GM12878 (cell line): ENCODE data around the gene ADGRB2. TPM values are rescaled to one million over a fixed set of nuclear protein-coding genes. Genes with fewer than 3 reads are reported as not detected.

Experiments used
- ATAC-seq: fragments of 200-7000 bp; cut with Tn5 transposase; 3 replicates; pipeline ENCODE4 v1.9.1; 2020; ENCODE audit warnings: mild to moderate bottlenecking, moderate library complexity
- BruUV-seq: library from RNA; stranded (reverse); fragments of 400-500 nt; replicated peaks from 2 replicates; lab custom pipeline; 2021; lab: Mats Ljungman, UMichigan
- CTCF ChIA-PET: fragments of 300-600 bp; sonication (Branson Sonifier 250); formaldehyde crosslinking; extraction: SDS; loops from one replicate; lab custom pipeline; 2021; ENCODE audit warnings: inconsistent platforms; lab: Yijun Ruan, JAX
- POLR2A ChIA-PET: fragments of 350-600 bp; formaldehyde crosslinking; extraction: SDS; loops from one replicate; lab custom pipeline; 2021; ENCODE audit warnings: inconsistent platforms; lab: Charles Lee
- RAD21 ChIA-PET: fragments of 300-600 bp; sonication (Branson Sonifier 250); formaldehyde crosslinking; loops from one replicate; lab custom pipeline; 2023; ENCODE audit warnings: antibody characterized with exemption; ENCODE audit not compliant: unreplicated experiment; lab: Charles Lee
- SMC1A ChIA-PET: fragments of 300-600 bp; sonication (Branson Sonifier 250); formaldehyde crosslinking; loops from one replicate; lab custom pipeline; 2023; ENCODE audit not compliant: unreplicated experiment, uncharacterized antibody; lab: Charles Lee
- DNase-seq: peaks from one replicate; pipeline ENCODE4 v3.0.0-alpha.2; 2011; ENCODE audit warnings: low read depth, low spot score
- FAIRE-seq: peaks from 3 replicates; lab custom pipeline; 2011; peaks lifted over from hg19 to GRCh38; lab: Jason Lieb, UNC
- H2AFZ ChIP-seq: 2 replicates; pipeline ENCODE4 v1.6.0; 2011; ENCODE audit warnings: low read depth, low read length, control low read depth; ENCODE audit not compliant: control insufficient read depth
- H3K27ac ChIP-seq: 2 replicates; pipeline ENCODE4 v1.5.1; 2011; ENCODE audit warnings: control low read depth; ENCODE audit not compliant: control insufficient read depth, insufficient read depth
- H3K27me3 ChIP-seq, 2 experiments: replicated peaks in 1 of 2; 2 replicates each; pipeline versions ENCODE4 v1.6.0 to v1.6.1; 2011; ENCODE audit warnings: low read length in 1 of 2; ENCODE audit not compliant: control insufficient read depth in 2 of 2, insufficient read depth in 2 of 2
- H3K36me3 ChIP-seq, 2 experiments: 2 replicates each; pipeline ENCODE4 v1.5.1; 2011; ENCODE audit warnings: low read length in 1 of 2; ENCODE audit not compliant: control insufficient read depth in 2 of 2, insufficient read depth in 2 of 2
- H3K4me1 ChIP-seq: 2 replicates; pipeline ENCODE4 v1.6.1; 2011; ENCODE audit warnings: mild to moderate bottlenecking, low read length, moderate library complexity, mixed read lengths; ENCODE audit not compliant: control insufficient read depth, insufficient read depth
- H3K4me2 ChIP-seq: 2 replicates; pipeline ENCODE4 v1.6.0; 2011; ENCODE audit warnings: control low read depth; ENCODE audit not compliant: control insufficient read depth, insufficient read depth
- H3K4me3 ChIP-seq: fragments of 200-600 bp; sonication (generic); 2 replicates; pipeline ENCODE4 v1.5.1; 2016
- H3K79me2 ChIP-seq: 2 replicates; pipeline ENCODE4 v1.6.0; 2011; ENCODE audit warnings: low read length; ENCODE audit not compliant: control insufficient read depth, insufficient read depth
- H3K9ac ChIP-seq: 2 replicates; pipeline ENCODE4 v1.8.0; 2011; ENCODE audit warnings: low read length, control low read depth, mixed read lengths; ENCODE audit not compliant: control insufficient read depth, insufficient read depth
- H3K9me3 ChIP-seq: replicated peaks from 3 replicates; pipeline ENCODE4 v1.5.1; 2011; ENCODE audit warnings: mild to moderate bottlenecking, low read length; ENCODE audit not compliant: control insufficient read depth, insufficient read depth
- H4K20me1 ChIP-seq: 2 replicates; pipeline ENCODE4 v1.6.0; 2011; ENCODE audit not compliant: control insufficient read depth, insufficient read depth
- CBFB ChIP-seq: IDR thresholded peaks from 2 replicates; pipeline ENCODE4 v1.6.1; 2016; ENCODE audit warnings: antibody characterized with exemption, low read depth
- CHD1 ChIP-seq: IDR thresholded peaks from 2 replicates; pipeline ENCODE4 v1.6.1; 2012; ENCODE audit warnings: low read depth, low read length, improper control_type of control experiment
- CREM ChIP-seq: IDR thresholded peaks from 2 replicates; pipeline ENCODE4 v1.6.1; 2014; ENCODE audit warnings: antibody characterized with exemption, low read depth
- POLR2AphosphoS2 ChIP-seq: IDR thresholded peaks from 2 replicates; pipeline ENCODE4 v1.6.1; 2011; ENCODE audit warnings: low read depth, mild to moderate bottlenecking, low read length, improper control_type of control experiment, moderate library complexity
- SIN3A ChIP-seq: IDR thresholded peaks from 2 replicates; pipeline ENCODE4 v1.6.1; 2012; ENCODE audit warnings: low read depth, low read length, improper control_type of control experiment
- SPI1 ChIP-seq: IDR thresholded peaks from 2 replicates; pipeline ENCODE4 v1.6.1; 2011; ENCODE audit warnings: low read depth, mild to moderate bottlenecking, low read length, moderate library complexity, borderline replicate concordance; ENCODE audit not compliant: insufficient read depth
- WGBS: methylation state at CpG from one replicate; pipeline ENCODE4 v1.1.6; 2016; ENCODE audit warnings: low lambda C conversion rate; ENCODE audit not compliant: insufficient replicate concordance, insufficient coverage; ENCODE audit errors: missing lambda C conversion rate; 5-methylcytosine and 5-hydroxymethylcytosine counted together
- in situ Hi-C: fragments of 300-500 bp; cut with MboI; formaldehyde crosslinking; loops from 9 replicates; pipeline ENCODE4 v1.14.3; 2018; ENCODE audit warnings: mixed read lengths
- intact Hi-C: fragments of 100-400 bp; cut with micrococcal nuclease; formaldehyde crosslinking; loops from one replicate; pipeline ENCODE4 v1.14.2; 2022; ENCODE audit not compliant: unreplicated experiment
- polyA plus RNA-seq, 11 experiments: library from polyadenylated mRNA; depleted of rRNA in 4 of 11; unstranded in 6 of 11; stranded (reverse) in 5 of 11; fragments of >200 nt; fragmentation: Nextera tagmentation in 4 of 11; fragmentation: Illumina TruSeq in 1 of 11; extraction: Ambion mirVana in 4 of 11; extraction: Trizol in 1 of 11; gene quantifications; 1 replicate in 1 of 11; 2 replicates in 10 of 11; pipeline versions ENCODE4 v1.2.1 to v1.2.3, GENCODE V29; 2011 to 2016; ENCODE audit warnings: inconsistent platforms in 2 of 11, missing spikeins in 2 of 11, low read depth in 1 of 11
- total RNA-seq, 4 experiments: library from RNA; depleted of rRNA in 3 of 4; stranded (reverse); fragments of >200 nt in 3 of 4; fragmentation: Illumina TruSeq in 1 of 4; extraction: Trizol in 1 of 4; gene quantifications; 2 replicates each; pipeline versions ENCODE4 v1.2.1 to v1.2.3, GENCODE V29; 2013 to 2021
- TF ChIP-seq, protein P1 (sequence below): IDR thresholded peaks from 2 replicates; pipeline ENCODE4 v1.6.1; 2012; ENCODE audit warnings: improper control_type of control experiment, low read depth, low read length; ENCODE audit not compliant: insufficient replicate concordance

Gene ADGRB2
- total and polyA plus RNA-seq, 10 of the 15 experiments (the other 5 are each of a cell fraction or from before 2014, with no cell fraction given), result 0.11 to 0.33 (median 0.18) TPM; not detected in 4

DNA sequence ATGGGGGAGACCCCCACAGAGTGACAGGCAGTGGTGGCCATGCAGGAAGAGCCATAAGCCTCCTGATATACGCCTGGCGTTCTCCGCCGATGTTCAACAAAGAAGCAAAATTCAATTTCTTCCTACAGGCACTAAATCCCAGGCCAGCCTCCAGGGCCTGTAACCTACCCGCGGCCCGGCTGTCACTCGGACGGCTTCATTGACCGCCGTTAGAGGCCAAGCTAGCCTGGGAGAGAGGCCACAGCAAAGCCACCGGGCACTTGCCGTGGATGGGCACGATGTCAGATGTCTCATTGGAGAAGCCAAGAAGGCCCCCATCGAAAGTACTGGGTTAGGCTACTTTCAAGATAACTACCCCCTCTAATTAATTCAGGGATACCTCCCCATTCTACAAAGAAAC, 9.7 kb downstream of the ADGRB2 start:
- in situ Hi-C loops (no loop called here), intact Hi-C loops (no loop called here)
- peaks cover 7% of the 10 kb centered on the region; the same call in 1 of the 2 replicates for H3K4me1 ChIP-seq
- no peak overlapping the region for H2AFZ ChIP-seq
- no peak overlapping the region for H3K27ac ChIP-seq
- ChIA-PET CTCF (interaction anchor here (1.0 kb wide), 1 partner anchor 20 kb away, joined by 4 read pairs; no protein-coding TSS in a partner anchor), POLR2A (no interaction called here), RAD21 (no interaction called here), SMC1A (interaction anchor here (1.0 kb wide), 1 partner anchor 35 kb away, joined by 4 read pairs; no protein-coding TSS in a partner anchor)
- H3K36me3 ChIP-seq, result no peaks in the 10 kb centered on the region
- no TSS peak for BruUV-seq
- FAIRE-seq (no peak), ATAC-seq (no peak), DNase-seq (no peak)
- H3K9ac ChIP-seq, result no peak overlapping the region
- H3K27me3 ChIP-seq, result peaks cover 0 to 5% of the 10 kb centered on the region in 2 experiments; a peak in 2 of 4 replicates
- no peaks in the 10 kb centered on the region for H3K79me2 ChIP-seq
- no peaks in the 10 kb centered on the region for H4K20me1 ChIP-seq
- no peak for TF ChIP-seq SPI1
- TF ChIP-seq SIN3A, result no peak
- no peak for TF ChIP-seq CREM
- TF ChIP-seq CBFB, result no peak
- TF ChIP-seq POLR2AphosphoS2, result no peak
- TF ChIP-seq, protein P1, sequence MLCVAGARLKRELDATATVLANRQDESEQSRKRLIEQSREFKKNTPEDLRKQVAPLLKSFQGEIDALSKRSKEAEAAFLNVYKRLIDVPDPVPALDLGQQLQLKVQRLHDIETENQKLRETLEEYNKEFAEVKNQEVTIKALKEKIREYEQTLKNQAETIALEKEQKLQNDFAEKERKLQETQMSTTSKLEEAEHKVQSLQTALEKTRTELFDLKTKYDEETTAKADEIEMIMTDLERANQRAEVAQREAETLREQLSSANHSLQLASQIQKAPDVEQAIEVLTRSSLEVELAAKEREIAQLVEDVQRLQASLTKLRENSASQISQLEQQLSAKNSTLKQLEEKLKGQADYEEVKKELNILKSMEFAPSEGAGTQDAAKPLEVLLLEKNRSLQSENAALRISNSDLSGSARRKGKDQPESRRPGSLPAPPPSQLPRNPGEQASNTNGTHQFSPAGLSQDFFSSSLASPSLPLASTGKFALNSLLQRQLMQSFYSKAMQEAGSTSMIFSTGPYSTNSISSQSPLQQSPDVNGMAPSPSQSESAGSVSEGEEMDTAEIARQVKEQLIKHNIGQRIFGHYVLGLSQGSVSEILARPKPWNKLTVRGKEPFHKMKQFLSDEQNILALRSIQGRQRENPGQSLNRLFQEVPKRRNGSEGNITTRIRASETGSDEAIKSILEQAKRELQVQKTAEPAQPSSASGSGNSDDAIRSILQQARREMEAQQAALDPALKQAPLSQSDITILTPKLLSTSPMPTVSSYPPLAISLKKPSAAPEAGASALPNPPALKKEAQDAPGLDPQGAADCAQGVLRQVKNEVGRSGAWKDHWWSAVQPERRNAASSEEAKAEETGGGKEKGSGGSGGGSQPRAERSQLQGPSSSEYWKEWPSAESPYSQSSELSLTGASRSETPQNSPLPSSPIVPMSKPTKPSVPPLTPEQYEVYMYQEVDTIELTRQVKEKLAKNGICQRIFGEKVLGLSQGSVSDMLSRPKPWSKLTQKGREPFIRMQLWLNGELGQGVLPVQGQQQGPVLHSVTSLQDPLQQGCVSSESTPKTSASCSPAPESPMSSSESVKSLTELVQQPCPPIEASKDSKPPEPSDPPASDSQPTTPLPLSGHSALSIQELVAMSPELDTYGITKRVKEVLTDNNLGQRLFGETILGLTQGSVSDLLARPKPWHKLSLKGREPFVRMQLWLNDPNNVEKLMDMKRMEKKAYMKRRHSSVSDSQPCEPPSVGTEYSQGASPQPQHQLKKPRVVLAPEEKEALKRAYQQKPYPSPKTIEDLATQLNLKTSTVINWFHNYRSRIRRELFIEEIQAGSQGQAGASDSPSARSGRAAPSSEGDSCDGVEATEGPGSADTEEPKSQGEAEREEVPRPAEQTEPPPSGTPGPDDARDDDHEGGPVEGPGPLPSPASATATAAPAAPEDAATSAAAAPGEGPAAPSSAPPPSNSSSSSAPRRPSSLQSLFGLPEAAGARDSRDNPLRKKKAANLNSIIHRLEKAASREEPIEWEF, result no peak
- no peak for TF ChIP-seq CHD1
- H3K4me3 ChIP-seq, result no peak overlapping the region
- no peaks in the 10 kb centered on the region for H3K9me3 ChIP-seq
- 56% methylated on average over 15 of the region's 15 CpGs for WGBS
- H3K4me2 ChIP-seq, result no peak overlapping the region
